GM03348 (cell line): Measurements from ENCODE around the gene TUBGCP3.

Source experiments
- DNase-seq: peaks from one replicate; pipeline ENCODE4 v3.0.0; 2012; ENCODE audit warnings: low spot score

The TUBGCP3 gene

DNA sequence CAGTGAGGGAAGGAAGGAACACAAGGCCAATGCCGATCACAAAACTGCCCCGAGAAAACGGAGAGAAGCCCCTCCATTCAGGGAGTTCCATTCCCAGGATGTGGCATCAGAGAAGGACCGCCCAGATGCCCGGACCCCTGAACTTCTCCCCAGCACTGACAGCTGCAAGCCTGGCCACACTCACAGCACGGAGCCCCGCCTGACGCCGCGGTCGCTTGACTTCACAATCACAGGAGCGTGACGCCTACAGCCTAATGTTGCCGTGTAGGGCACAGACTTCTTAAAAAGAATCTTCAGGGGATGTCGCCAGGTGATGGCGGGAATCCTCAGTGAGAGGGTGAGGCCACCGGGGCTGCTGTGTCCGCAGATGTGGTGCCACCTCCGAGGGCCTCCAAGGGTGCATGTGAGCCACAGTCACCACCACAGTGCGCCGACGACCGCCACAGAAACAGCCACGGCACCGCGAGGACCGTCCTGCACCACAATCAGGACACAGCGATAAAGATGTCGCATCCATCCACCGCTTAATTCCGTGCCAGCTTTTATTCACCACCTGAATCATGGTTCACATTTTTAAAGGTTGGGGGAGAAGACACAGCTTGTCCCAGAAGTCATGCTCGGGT lies 134.6 kb downstream of the TUBGCP3 start:
- no peak for DNase-seq

DNA sequence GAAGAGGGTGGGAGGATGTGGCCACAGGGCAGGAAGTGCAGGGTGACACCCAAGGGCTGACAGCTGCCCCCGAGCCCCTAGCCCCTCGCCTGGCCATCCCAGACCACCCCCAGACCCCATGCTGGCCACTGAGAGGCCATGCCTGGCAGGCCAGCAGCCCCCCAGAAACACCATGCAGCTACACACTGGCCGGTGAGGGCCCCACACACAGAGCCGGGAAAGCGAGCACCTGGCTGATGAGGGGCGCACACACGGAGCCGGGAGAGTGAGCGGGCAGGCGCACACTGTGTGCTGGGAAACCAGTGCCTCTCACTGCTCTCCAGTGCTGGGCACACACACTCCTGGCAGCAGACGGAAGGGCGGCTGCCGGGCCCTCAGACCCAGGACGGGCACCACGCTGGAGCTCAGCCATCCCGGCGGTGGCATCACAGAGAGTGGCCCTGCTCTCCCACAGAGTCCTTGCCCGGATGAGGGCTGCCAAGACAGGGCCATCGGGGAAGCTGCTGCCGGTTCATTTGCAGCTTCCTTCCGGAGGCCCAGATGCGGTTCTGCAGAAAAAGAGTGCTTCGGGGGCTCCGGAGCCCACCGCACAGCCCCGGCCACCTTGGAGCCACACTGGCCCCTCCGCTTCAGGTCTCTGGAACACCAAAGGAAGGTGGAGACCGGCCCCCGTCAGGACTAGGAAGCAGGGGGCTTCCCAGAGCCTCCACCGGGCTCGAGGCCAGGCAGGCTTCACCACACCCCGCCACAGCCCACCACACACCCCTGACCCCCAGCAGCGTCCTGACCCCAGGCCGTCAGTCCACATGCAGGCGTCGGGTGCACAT lies 135.4 kb downstream of the TUBGCP3 start:
- DNase-seq, result peak; percentile 3

- DNase-seq, result peak; percentile 6
Measured at GRCh38 chr13:112451512-112452379, 136.2 kb downstream of the TUBGCP3 start.

- no peak for DNase-seq
Measured at GRCh38 chr13:112450904-112451240, 137.1 kb downstream of the TUBGCP3 start.

- no peak for DNase-seq
Measured at GRCh38 chr13:112450118-112450903, 137.6 kb downstream of the TUBGCP3 start.

DNA sequence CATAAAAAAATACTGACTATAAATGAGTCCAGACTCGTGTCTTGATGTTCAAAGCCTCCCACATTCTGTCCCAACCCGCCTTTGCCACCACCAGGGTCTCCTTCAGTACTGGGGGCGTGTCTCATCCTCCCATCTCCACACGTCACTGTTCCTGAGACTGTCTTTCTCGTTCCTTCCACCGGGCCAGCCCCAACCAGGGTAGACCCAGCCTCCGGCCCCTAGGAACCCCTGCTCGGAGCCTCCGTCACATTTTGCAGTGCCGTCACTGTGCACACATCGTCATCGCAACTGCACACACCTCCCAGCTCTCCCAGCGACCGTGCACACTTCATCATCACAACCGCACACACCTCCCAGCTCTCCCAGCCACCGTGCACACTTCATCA lies 138.4 kb downstream of the TUBGCP3 start:
- DNase-seq, result no peak

- no peak for DNase-seq
Measured at GRCh38 chr13:112448621-112449544, 139.1 kb downstream of the TUBGCP3 start.

DNA sequence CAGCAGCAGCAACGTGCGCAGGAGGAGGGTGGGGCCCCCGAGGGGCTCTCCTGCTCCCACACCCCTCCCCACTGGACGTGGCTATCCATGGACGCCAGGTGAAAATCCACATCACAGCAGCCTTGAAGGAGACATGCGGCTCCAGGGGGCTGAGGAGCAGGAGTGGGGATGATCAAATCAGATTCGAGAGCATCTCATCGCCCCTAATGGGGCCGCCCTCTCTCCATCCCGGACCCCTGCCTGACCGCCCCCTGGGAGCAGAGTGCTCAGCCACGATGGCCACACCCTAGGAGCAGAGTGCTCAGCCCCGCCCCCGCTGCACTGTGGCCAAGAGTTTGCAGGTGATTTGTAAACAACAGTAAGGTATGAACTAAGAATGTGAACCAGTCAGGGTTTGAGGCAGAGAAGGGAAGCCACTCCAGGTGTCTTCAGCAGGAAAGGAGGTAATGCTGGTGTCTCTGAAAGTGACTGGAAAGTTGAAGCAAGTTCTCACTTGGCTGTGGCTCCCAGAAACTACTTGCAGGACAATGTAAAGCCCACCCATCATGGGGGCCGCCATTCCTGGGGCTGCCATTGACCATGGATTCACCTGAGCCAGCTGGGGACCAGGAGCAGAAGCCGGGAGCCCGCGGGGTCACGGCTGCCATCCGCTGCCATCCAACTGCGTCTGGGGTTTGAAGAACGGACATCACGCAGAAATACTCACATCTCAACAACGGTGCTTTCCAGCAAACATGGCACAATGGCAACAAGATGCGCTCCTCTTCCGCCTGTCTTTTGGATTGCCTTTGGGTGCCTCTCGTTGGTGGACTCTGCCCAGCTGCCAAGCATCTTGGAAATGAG lies 140.0 kb downstream of the TUBGCP3 start:
- DNase-seq, result no peak

GRCh38 chr13:112447306-112447705 lies 140.6 kb downstream of the TUBGCP3 start:
- no peak for DNase-seq

DNA sequence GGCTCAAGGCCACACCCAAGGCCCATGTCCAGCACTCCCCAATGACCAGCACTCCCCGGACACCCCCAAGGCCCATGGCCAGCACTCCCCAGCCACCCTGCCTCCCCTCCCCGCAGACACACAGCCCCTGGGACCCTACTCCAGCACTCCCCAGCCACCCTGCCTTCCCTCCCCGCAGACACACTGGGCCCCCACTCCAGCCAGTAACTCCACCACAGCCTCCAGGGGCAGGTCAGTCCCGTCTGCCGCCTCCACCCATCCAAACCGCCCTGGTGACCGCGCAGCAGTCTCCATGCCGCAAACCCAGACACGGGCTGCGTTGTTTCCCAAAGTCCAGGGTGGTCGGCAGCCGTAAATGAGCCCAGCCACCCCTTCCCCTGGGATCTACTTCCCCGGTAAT lies 141.1 kb downstream of the TUBGCP3 start:
- no peak for DNase-seq

DNA sequence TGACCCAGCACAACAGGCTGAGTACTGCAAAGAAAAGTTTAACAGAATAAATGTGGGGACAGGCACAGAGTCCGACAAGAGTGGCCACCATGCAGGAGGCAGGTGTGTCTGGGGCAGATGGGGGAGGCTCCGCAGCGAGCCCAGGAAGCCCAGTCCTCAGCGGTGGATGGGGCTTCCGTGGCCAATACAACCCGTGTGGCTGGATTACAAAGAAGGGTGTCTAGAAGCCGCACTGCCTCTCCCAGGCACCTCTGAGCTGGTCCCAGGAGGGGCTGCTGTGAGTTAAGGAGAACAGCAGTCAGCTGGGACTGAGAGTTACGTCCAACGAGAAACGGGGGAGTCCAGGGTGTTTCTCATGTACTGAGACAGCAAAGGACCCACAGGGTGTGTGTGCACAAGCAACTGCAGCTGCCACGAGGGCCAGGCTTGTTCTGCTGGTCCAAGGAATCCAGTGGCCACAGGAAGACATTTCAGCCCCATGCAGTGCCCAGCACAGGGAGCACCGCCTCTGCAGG lies 141.5 kb downstream of the TUBGCP3 start:
- no peak for DNase-seq

GRCh38 chr13:112445411-112446271 lies 142.3 kb downstream of the TUBGCP3 start:
- no peak for DNase-seq

DNA sequence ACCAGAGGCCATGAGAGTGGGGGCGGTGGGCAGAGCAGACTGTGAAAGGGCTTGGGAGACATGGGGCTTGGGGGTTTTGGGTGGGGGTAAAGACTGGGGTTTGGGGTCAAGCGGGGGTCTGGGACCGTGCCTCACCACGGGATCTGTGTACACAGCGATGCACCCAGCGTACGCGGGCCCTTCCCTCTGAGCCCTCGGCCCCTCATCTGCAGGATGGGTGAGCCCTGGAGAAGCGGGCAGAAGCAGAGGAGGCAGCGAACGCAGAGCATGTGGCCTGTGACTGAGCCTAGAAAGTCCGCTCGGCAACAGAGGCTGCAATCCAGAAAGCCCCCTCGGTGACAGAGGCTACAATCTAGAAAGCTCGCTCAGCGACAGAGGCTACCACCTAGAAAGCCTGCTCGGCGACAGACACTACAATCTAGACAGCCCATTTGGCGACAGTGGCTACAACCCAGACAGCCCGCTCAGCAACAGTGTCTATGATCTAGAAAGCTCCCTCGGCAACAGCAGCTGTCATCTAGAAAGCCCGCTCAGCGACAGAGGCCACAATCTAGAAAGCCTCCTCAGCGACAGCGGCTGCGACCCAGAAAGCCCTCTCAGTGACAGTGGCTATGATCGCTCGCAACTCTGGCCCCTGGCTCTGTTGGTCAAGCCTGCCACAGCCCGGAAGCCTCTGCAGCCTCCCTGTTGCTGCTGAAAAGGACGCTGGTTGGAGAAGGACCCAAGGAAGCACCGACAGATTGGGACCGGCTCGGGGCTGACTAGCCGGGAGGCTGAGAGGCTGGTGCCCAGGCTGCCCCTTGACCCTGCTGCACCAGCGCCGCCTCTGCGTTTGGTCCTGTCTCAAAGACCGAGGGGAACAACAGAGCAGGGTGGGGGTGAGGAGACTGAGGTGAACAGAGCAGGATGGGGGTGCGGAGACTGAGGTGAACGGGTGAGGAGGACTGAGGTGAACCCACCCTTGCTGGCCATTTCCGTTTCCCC lies 143.2 kb downstream of the TUBGCP3 start:
- no peak for DNase-seq

DNA sequence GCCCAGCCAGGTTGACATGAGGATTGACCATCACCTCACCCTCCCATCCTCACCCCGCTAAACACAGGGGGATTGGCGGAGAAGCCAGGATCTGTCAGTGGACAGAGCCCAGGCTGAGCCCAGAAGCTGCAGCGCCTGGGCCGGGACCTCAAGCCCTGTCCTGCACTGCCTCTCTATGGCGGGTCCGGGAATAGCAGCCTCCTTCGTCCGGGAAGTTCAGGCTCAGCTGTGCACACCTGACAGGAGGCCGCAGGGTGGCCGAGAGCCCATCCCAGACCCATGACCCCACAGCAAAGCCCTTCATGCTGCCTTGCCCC lies 144.0 kb downstream of the TUBGCP3 start:
- peak; percentile 87 for DNase-seq

GRCh38 chr13:112443191-112443994 lies 144.6 kb downstream of the TUBGCP3 start:
- DNase-seq, result peak; percentile 57

DNA sequence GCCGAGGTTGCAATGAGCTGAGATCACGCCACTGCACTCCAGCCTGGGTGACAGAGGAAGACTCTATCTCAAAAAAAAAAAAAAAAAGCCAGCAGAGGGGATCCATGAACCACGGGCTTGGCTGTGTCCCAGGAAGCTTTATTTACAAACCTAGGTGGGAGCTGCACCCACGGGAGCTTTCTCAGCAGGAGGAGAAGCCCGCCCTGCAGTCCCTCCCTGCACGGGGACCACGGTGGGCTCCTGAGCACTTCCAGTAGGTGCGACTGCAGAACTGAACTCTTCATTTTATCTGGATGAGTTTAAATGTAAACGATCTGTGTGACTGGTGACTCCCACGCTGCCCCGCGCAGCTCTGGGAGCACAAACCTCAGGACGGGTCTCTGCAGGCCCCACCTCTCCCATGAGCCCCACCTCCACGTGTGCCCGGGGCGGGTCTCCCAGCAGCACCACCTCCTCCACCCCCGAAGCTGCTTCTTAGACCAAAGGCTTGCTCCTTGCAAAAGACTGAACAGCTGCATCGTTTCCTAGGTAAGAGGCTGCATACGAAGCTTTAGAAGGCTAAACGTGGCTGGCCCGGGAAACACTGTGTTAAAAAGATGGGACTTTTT lies 145.4 kb downstream of the TUBGCP3 start:
- DNase-seq, result no peak
